GM13976 (cell line): ENCODE data around the gene DNMT3B.

Experiments
- DNase-seq: peaks from one replicate; pipeline ENCODE4 v3.0.0; 2012; ENCODE audit warnings: low spot score
- in situ Hi-C: fragments of 300-500 bp; cut with MboI; formaldehyde crosslinking; loops from one replicate; pipeline ENCODE4 v1.12.0; 2022; ENCODE audit warnings: low sequenced_read_pairs, mixed read lengths, inconsistent platforms; ENCODE audit not compliant: unreplicated experiment
- TF ChIP-seq, protein P1 (sequence below): IDR thresholded peaks from 2 replicates; pipeline ENCODE4 v1.5.1; 2012; ENCODE audit warnings: borderline replicate concordance, mild to moderate bottlenecking; ENCODE audit not compliant: insufficient read depth; ENCODE audit errors: extremely low read depth, missing control alignments, control extremely low read depth

DNMT3B gene

DNA sequence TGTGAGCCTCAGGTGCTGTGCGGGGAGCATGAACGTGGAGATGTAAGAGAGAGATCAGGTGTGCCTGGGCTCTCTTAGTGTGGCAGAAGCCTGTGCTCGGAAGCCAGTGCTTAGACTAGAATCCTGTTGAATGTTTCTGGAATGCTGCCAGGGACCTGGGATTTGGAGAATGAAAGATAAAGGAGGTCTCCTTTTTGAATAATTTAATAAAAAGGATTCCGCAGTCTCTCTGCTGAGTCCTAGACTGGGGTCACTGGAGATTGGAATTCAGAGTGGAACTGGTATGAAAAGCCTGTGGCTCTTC is 77.7 kb downstream of the DNMT3B start:
- TF ChIP-seq, protein P1, sequence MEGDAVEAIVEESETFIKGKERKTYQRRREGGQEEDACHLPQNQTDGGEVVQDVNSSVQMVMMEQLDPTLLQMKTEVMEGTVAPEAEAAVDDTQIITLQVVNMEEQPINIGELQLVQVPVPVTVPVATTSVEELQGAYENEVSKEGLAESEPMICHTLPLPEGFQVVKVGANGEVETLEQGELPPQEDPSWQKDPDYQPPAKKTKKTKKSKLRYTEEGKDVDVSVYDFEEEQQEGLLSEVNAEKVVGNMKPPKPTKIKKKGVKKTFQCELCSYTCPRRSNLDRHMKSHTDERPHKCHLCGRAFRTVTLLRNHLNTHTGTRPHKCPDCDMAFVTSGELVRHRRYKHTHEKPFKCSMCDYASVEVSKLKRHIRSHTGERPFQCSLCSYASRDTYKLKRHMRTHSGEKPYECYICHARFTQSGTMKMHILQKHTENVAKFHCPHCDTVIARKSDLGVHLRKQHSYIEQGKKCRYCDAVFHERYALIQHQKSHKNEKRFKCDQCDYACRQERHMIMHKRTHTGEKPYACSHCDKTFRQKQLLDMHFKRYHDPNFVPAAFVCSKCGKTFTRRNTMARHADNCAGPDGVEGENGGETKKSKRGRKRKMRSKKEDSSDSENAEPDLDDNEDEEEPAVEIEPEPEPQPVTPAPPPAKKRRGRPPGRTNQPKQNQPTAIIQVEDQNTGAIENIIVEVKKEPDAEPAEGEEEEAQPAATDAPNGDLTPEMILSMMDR, result no peak
- in situ Hi-C loops, result no loop called here
- DNase-seq, result no peak

DNA sequence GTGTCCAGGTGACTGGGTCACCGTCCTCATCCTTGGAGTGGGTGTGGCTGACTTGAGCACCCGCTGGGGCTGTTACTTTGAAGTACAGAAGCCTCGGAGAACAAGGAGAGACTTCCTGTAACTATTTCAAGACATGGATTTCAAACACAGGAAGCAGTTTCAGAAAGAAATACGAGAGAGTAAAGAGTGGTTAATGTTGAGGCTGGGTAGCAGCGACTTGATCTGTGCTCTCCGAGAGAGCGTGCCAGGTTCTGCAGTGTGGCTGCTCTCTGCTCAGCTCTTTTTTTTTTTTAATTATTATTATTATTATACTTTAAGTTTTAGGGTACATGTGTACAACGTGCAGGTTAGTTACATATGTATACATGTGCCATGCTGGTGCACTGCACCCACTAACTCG is 79.0 kb downstream of the DNMT3B start:
- no peak for DNase-seq
- TF ChIP-seq, protein P1, result no peak
- in situ Hi-C loops, result no loop called here

DNA sequence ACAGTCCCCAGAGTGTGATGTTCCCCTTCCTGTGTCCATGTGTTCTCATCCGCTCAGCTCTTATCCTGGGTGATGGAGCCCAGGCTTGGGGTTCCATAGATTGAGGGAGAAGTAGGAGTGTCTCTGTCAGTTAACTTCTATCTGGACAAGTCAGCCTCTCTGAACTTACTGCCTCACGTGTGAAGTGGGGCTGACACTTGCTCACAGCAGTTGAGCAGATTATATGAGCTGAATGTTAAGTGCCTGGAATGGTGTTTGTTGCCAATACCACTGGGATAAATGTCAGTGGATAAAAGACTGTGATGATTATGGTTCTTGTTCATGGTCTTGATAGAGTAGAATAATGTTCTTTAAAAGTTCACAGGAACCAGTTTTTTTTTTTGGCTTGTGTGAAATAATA is 79.4 kb downstream of the DNMT3B start:
- DNase-seq, result no peak
- TF ChIP-seq, protein P1, result no peak
- in situ Hi-C loops, result no loop called here

DNA sequence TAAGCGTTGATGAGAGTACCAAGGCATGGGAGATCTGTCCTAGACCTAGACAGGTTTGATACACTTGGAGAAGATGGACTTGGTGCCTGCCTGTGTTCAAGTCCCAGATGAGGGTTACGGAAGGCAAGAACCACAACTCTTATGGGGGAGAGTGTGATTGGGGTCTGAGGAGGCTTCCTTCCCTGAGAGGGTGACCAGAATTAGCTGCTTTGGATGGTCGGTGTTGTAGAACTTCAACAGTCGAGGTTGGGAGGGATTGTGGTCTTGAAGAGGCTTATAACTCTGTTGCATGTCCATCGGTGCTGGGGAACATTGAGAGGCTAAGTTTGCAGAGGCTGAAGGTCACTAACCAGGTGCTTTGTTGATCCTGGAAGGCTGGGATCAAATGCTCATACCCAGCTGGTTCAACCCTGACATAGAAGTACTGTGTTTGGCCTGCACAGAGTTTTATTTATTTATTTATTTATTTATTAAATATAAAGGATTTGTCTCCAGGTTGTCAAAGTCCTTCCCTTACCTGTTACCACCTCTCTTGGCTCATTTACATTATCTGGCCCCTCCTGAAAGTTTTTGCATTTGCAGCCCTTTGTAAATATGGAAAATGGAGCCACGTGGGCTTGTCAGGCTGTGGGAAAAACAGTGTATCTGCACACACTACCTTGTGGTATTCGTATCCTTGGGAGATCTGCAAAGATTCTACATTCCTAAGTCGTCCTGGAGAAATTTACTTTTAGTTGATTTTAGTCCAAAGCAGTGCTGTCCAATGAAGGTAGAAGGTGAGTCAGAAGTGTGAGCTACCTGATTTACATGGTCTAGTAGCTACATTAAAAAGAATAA is 80.7 kb downstream of the DNMT3B start:
- no peak for DNase-seq
- in situ Hi-C loops, result no loop called here
- TF ChIP-seq, protein P1, result no peak

DNA sequence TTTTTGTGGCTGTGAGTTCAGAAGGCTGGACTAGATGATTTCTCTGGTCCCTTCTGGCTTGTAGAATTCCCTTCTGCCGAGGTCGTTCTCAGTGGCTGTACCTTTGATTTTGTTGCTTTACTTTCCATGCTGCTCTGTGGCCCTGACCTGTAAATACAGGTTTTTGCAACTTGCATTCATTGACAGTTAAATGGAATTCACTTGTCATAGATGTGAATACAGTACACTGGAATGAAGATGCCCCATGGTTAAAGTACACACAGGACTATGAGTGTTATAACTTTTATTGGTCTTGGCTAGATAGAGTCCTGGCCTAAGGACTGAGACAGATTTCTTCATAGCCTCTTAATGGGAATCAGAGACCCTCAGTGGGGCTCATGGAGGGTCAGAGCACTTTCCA is 83.6 kb downstream of the DNMT3B start:
- TF ChIP-seq, protein P1, result no peak
- DNase-seq, result no peak
- in situ Hi-C loops, result no loop called here

DNA sequence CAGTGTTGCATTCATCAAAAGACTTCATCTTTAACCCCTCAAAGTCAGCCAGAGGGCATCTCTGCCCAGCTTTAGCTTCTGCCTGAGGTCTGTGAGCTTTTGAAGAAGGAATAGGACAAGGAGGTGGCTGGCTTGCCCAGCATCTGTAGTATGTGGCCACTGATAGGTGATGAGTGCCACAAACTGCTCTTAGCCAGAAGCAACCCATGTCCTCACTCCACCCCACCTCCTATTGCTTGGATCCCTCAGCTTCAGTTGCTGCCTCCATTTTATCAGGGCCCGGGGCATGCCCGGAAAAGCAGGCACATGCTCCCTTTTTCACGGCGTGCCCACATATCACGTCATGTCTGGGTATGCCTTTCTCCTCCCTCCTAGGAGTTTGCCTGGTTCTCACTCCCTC is 84.7 kb downstream of the DNMT3B start:
- no peak for DNase-seq
- in situ Hi-C loops, result no loop called here
- TF ChIP-seq, protein P1, result no peak

DNA sequence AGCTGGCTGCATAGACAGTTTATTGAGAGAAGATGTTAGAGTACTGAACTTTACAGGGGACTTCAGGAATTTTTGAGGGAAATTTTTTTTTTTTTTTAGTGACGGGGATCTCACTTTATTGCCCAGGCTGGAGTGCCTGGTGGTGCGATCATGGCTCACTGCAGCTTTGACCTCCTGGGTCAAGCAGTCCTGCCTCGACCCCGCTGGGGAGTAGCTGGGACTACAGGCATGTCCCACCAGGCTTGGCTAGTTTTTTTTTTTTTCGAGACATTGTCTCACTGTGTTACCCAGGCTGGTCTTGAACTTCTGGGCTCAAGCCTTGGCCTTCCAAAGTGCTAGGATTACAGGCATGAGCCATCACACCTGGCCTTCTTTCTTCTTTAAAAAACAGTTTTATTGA is 85.8 kb downstream of the DNMT3B start:
- in situ Hi-C loops, result no loop called here
- TF ChIP-seq, protein P1, result no peak
- no peak for DNase-seq
